B cell (primary cell): ENCODE measurements around the gene CC2D2A. TPM values are rescaled to one million over a fixed set of nuclear protein-coding genes. Genes with fewer than 3 reads are reported as not detected.

Source experiments
- ATAC-seq: fragments of 200-7000 bp; cut with Tn5 transposase; one replicate; pipeline ENCODE4 v1.10.0; 2021; ENCODE audit warnings: low read depth, mild to moderate bottlenecking, moderate number of reproducible peaks, moderate library complexity
- CTCF ChIA-PET: fragments of 350-600 bp; sonication (Branson Sonifier 250); formaldehyde crosslinking; loops from one replicate; lab custom pipeline; 2021; ENCODE audit warnings: antibody characterized with exemption, inconsistent platforms; lab: Charles Lee
- POLR2A ChIA-PET: fragments of 350-600 bp; sonication (Branson Sonifier 250); formaldehyde crosslinking; loops from one replicate; lab custom pipeline; 2021; ENCODE audit warnings: antibody characterized with exemption; lab: Charles Lee
- DNase-seq: peaks from one replicate; pipeline ENCODE4 v3.0.0; 2013
- H2AFZ ChIP-seq: 2 replicates; pipeline ENCODE4 v1.6.1; 2012; ENCODE audit warnings: mild to moderate bottlenecking, low read depth, low read length; ENCODE audit not compliant: insufficient read depth, poor library complexity, severe bottlenecking
- H3K27ac ChIP-seq, 2 donors: 1 replicate in 1 of 2; 2 replicates in 1 of 2; pipeline ENCODE4 v1.5.1; 2012 to 2013; ENCODE audit warnings: low read length in 2 of 2, mild to moderate bottlenecking in 2 of 2, moderate library complexity in 1 of 2
- H3K27me3 ChIP-seq, 4 experiments: fragments of 200-600 bp in 1 of 4; sonication (generic) in 1 of 4; replicated peaks in 1 of 4; 1 replicate in 2 of 4; 2 replicates in 2 of 4; pipeline versions ENCODE4 v1.6.1 to v1.7.0; 2013 to 2016; ENCODE audit warnings: low read length in 3 of 4, mild to moderate bottlenecking in 2 of 4, mixed read lengths in 1 of 4, moderate library complexity in 1 of 4; ENCODE audit not compliant: insufficient read depth in 4 of 4, control insufficient read depth in 3 of 4; ENCODE audit errors: control extremely low read depth in 1 of 4
- H3K36me3 ChIP-seq, 2 experiments: replicated peaks in 1 of 2; 1 replicate in 1 of 2; 2 replicates in 1 of 2; pipeline versions ENCODE4 v1.6.1 to v1.7.1; 2013; ENCODE audit warnings: low read length in 1 of 2; ENCODE audit not compliant: insufficient read depth in 2 of 2, control insufficient read depth in 1 of 2; ENCODE audit errors: control extremely low read depth in 1 of 2, extremely low read depth in 1 of 2
- H3K4me1 ChIP-seq, 2 donors: fragments of 200-600 bp in 1 of 2; sonication (generic) in 1 of 2; 1 replicate in 1 of 2; 2 replicates in 1 of 2; pipeline versions ENCODE4 v1.5.1 to v1.6.1; 2013 to 2017; ENCODE audit warnings: low read length in 2 of 2; ENCODE audit not compliant: control insufficient read depth in 2 of 2, insufficient read depth in 2 of 2
- H3K4me2 ChIP-seq: replicated peaks from 2 replicates; pipeline ENCODE3; 2012; ENCODE audit warnings: mild to moderate bottlenecking, low read depth, low read length; ENCODE audit not compliant: poor library complexity, severe bottlenecking
- H3K4me3 ChIP-seq, 5 experiments: fragments of 200-600 bp in 1 of 5; sonication (generic) in 1 of 5; 1 replicate in 3 of 5; 2 replicates in 2 of 5; pipeline versions ENCODE4 v1.5.1 to v1.7.0; 2011 to 2016; ENCODE audit warnings: low read length in 4 of 5, mild to moderate bottlenecking in 4 of 5, low read depth in 2 of 5, control low read depth in 1 of 5, moderate library complexity in 1 of 5; ENCODE audit not compliant: insufficient read depth in 1 of 5; ENCODE audit errors: control extremely low read depth in 1 of 5, extremely low read depth in 1 of 5
- H3K79me2 ChIP-seq: fragments of 200-600 bp; sonication (generic); one replicate; pipeline ENCODE4 v1.6.0; 2016; ENCODE audit warnings: low read length; ENCODE audit not compliant: control insufficient read depth, insufficient read depth
- H3K9ac ChIP-seq: fragments of 200-600 bp; sonication (generic); 2 replicates; pipeline ENCODE4 v1.6.1; 2017; ENCODE audit warnings: mild to moderate bottlenecking, low read length, moderate library complexity
- H3K9me3 ChIP-seq, 3 donors: one replicate each; pipeline versions ENCODE4 v1.6.1 to v1.7.1; 2013; ENCODE audit warnings: low read length in 2 of 3; ENCODE audit not compliant: control insufficient read depth in 2 of 3, insufficient read depth in 1 of 3; ENCODE audit errors: control extremely low read depth in 1 of 3
- H4K20me1 ChIP-seq: 2 replicates; pipeline ENCODE4 v1.6.0; 2012; ENCODE audit warnings: mild to moderate bottlenecking, low read length; ENCODE audit not compliant: insufficient read depth, control insufficient read depth, poor library complexity, severe bottlenecking
- H3K27ac Mint-ChIP-seq: one replicate; pipeline ENCODE4 v1.8.0; 2021; ENCODE audit warnings: mixed read lengths
- H3K27me3 Mint-ChIP-seq: one replicate; pipeline ENCODE4 v1.8.0; 2021; ENCODE audit warnings: mixed read lengths
- H3K4me1 Mint-ChIP-seq: one replicate; pipeline ENCODE4 v1.8.0; 2021; ENCODE audit warnings: mixed read lengths
- H3K4me3 Mint-ChIP-seq: one replicate; pipeline ENCODE4 v1.8.0; 2021; ENCODE audit warnings: mixed read lengths
- H3K9me3 Mint-ChIP-seq: one replicate; pipeline ENCODE4 v1.8.0; 2022; ENCODE audit warnings: mixed read lengths; ENCODE audit not compliant: insufficient read depth
- CTCF ChIP-seq: fragments of 200-600 bp; IDR thresholded peaks from one replicate; pipeline ENCODE4 v1.8.0; 2022; ENCODE audit warnings: antibody characterized with exemption, mild to moderate bottlenecking
- EZH2 ChIP-seq: IDR thresholded peaks from 2 replicates; pipeline ENCODE4 v1.6.1; 2012; ENCODE audit warnings: borderline replicate concordance, low read depth, mild to moderate bottlenecking, moderate library complexity, low read length; ENCODE audit not compliant: insufficient read depth, poor library complexity, severe bottlenecking
- WGBS: methylation state at CpG from one replicate; pipeline ENCODE4 v1.1.5; 2013; ENCODE audit warnings: missing lambda C conversion rate; ENCODE audit not compliant: insufficient coverage; 5-methylcytosine and 5-hydroxymethylcytosine counted together
- intact Hi-C: fragments of 100-400 bp; cut with micrococcal nuclease; formaldehyde crosslinking; loops from one replicate; pipeline ENCODE4 v1.10.0; 2022
- polyA plus RNA-seq: library from polyadenylated mRNA; depleted of rRNA; stranded (reverse); fragments of >200 nt; gene quantifications from 2 replicates; pipeline ENCODE4 v1.2.3, GENCODE V29; 2012
- total RNA-seq, 2 donors: library from RNA; stranded (reverse); fragments of 120-200 nt in 1 of 2; gene quantifications; 1 replicate in 1 of 2; 2 replicates in 1 of 2; pipeline versions ENCODE4 v1.2.3 to v1.2.4, GENCODE V29; 2013 to 2022

Gene CC2D2A
- total and polyA plus RNA-seq, 2 donors (not counting 1 experiment from before 2014, with no cell fraction given) = not detected

DNA sequence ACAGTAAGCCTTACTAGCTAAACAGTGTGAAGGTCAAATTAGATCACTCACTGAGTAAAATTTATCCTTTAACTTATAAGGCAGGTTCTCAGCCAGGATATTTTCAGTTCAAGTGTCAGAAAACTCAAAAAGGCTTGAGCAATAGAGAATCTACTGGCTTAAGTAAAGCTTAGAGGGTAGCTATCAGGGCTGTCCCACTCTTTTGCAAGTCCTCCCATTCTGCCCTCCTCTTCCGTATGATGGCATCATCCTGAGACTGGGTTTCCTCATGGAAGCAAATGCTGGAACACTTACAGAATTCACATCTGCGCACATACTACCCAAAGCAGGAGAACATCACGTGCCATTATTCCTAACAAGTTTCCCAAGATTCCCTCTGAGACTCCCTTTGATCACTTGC is 130.5 kb downstream of the CC2D2A start:
- Histone ChIP-seq H3K4me2 (no peak overlapping the region), H3K4me1 (no peaks in the 10 kb centered on the region), H4K20me1 (no peaks in the 10 kb centered on the region), H3K27ac (no peak overlapping the region), H3K9me3 (no peaks in the 10 kb centered on the region), H3K4me3 (no peak overlapping the region), H3K36me3 (peaks cover 6 to 7% of the 10 kb centered on the region in 2 experiments), H3K79me2 (no peaks in the 10 kb centered on the region), H3K9ac (no peak overlapping the region), H3K27me3 (no peaks in the 10 kb centered on the region), H2AFZ (no peak overlapping the region)
- WGBS = 96% methylated on average over 3 of the region's 3 CpGs
- no peak for ATAC-seq
- no peak overlapping the region for H3K4me3 Mint-ChIP-seq
- DNase-seq = no peak
- H3K9me3 Mint-ChIP-seq = peaks cover 3% of the 10 kb centered on the region
- no peaks in the 10 kb centered on the region for H3K27me3 Mint-ChIP-seq
- POLR2A ChIA-PET = no interaction called here
- no peak overlapping the region for H3K27ac Mint-ChIP-seq
- peaks cover 5% of the 10 kb centered on the region for H3K4me1 Mint-ChIP-seq
- CTCF ChIA-PET = no interaction called here
- intact Hi-C loops = no loop called here
- TF ChIP-seq EZH2 = no peak
- no peak for TF ChIP-seq CTCF

- Histone ChIP-seq H3K27me3 (no peaks in the 10 kb centered on the region), H3K9me3 (no peaks in the 10 kb centered on the region), H3K27ac (no peak overlapping the region), H4K20me1 (no peaks in the 10 kb centered on the region), H3K79me2 (no peaks in the 10 kb centered on the region), H3K9ac (no peak overlapping the region), H3K36me3 (peaks cover 8% of the 10 kb centered on the region in 2 experiments), H3K4me2 (no peak overlapping the region), H3K4me3 (no peak overlapping the region), H3K4me1 (no peaks in the 10 kb centered on the region), H2AFZ (no peak overlapping the region)
- ATAC-seq (no peak), DNase-seq (no peak)
- no CpG with 5 or more reads among the region's 2 CpGs for WGBS
- POLR2A ChIA-PET = no interaction called here
- Mint-ChIP-seq H3K9me3 (peaks cover 3% of the 10 kb centered on the region), H3K27ac (no peak overlapping the region), H3K27me3 (no peaks in the 10 kb centered on the region), H3K4me3 (no peak overlapping the region), H3K4me1 (peaks cover 5% of the 10 kb centered on the region)
- TF ChIP-seq EZH2 (no peak), CTCF (no peak)
- CTCF ChIA-PET = no interaction called here
- intact Hi-C loops = no loop called here
Measured at GRCh38 chr4:15601862-15602261, 132.2 kb downstream of the CC2D2A start.
